IMR-90 (cell line): ENCODE results near the gene C3orf80. TPM values are rescaled to one million over a fixed set of nuclear protein-coding genes. Genes with fewer than 3 reads are reported as not detected.

Experiments
- ATAC-seq: fragments of 200-7000 bp; cut with Tn5 transposase; 2 replicates; pipeline ENCODE4 v1.9.1; 2020; ENCODE audit warnings: low read depth, mild to moderate bottlenecking, moderate library complexity
- BruUV-seq: library from RNA; stranded (reverse); fragments of 400-500 nt; replicated peaks from 2 replicates; lab custom pipeline; 2021; lab: Mats Ljungman, UMichigan
- CTCF ChIA-PET: fragments of 300-600 bp; formaldehyde crosslinking; extraction: SDS; loops from one replicate; lab custom pipeline; 2021; ENCODE audit warnings: antibody characterized with exemption; lab: Yijun Ruan, JAX
- POLR2A ChIA-PET: fragments of 300-600 bp; sonication (Branson Sonifier 250); formaldehyde crosslinking; loops from one replicate; lab custom pipeline; 2022; ENCODE audit warnings: antibody characterized with exemption; ENCODE audit not compliant: unreplicated experiment; lab: Charles Lee
- DNase-seq: peaks from one replicate; pipeline ENCODE4 v3.0.0; 2013
- H2AFZ ChIP-seq: replicated peaks from 2 replicates; pipeline ENCODE3; 2013; ENCODE audit warnings: low read length, mild to moderate bottlenecking; ENCODE audit not compliant: poor library complexity
- H2AK5ac ChIP-seq: 2 replicates; pipeline ENCODE4 v1.6.1; 2013; ENCODE audit warnings: low read depth, low read length, inconsistent platforms
- H2AK9ac ChIP-seq: replicated peaks from 2 replicates; pipeline ENCODE3; 2013; ENCODE audit warnings: mild to moderate bottlenecking, low read depth, low read length, moderate library complexity; ENCODE audit not compliant: poor library complexity
- H2BK120ac ChIP-seq: 2 replicates; pipeline ENCODE4 v1.6.1; 2013; ENCODE audit warnings: low read depth, low read length, inconsistent platforms
- H2BK15ac ChIP-seq: 3 replicates; pipeline ENCODE4 v1.6.1; 2013; ENCODE audit warnings: low read depth, low read length, inconsistent platforms
- H2BK20ac ChIP-seq: 2 replicates; pipeline ENCODE4 v1.6.1; 2013; ENCODE audit warnings: low read depth, mild to moderate bottlenecking, inconsistent platforms, low read length, moderate library complexity
- H2BK5ac ChIP-seq: 2 replicates; pipeline ENCODE4 v1.6.1; 2013; ENCODE audit warnings: mild to moderate bottlenecking, low read depth, low read length, inconsistent platforms; ENCODE audit not compliant: poor library complexity, severe bottlenecking
- H3K14ac ChIP-seq: replicated peaks from 2 replicates; pipeline ENCODE4 v1.6.1; 2013; ENCODE audit warnings: low read depth, low read length, inconsistent platforms
- H3K18ac ChIP-seq: 2 replicates; pipeline ENCODE4 v1.6.1; 2013; ENCODE audit warnings: low read depth, low read length, control low read depth
- H3K23ac ChIP-seq: 2 replicates; pipeline ENCODE4 v1.6.1; 2013; ENCODE audit warnings: low read depth, low read length, inconsistent platforms
- H3K27ac ChIP-seq: 2 replicates; pipeline ENCODE4 v1.5.1; 2013; ENCODE audit warnings: mild to moderate bottlenecking, control low read depth, low read length; ENCODE audit not compliant: insufficient read depth
- H3K27me3 ChIP-seq: 2 replicates; pipeline ENCODE4 v1.6.1; 2013; ENCODE audit warnings: low read length; ENCODE audit not compliant: control insufficient read depth, insufficient read depth
- H3K36me3 ChIP-seq: 2 replicates; pipeline ENCODE4 v1.6.1; 2013; ENCODE audit warnings: low read length, mixed read lengths; ENCODE audit not compliant: control insufficient read depth, insufficient read depth
- H3K4ac ChIP-seq: 2 replicates; pipeline ENCODE4 v1.6.1; 2013; ENCODE audit warnings: low read depth, low read length, inconsistent platforms
- H3K4me1 ChIP-seq: 2 replicates; pipeline ENCODE4 v1.6.1; 2013; ENCODE audit warnings: low read length, mixed read lengths; ENCODE audit not compliant: control insufficient read depth, insufficient read depth
- H3K4me2 ChIP-seq: 2 replicates; pipeline ENCODE4 v1.6.1; 2013; ENCODE audit warnings: low read depth, mild to moderate bottlenecking, control low read depth, low read length, moderate library complexity
- H3K4me3 ChIP-seq: 2 replicates; pipeline ENCODE4 v1.5.1; 2013; ENCODE audit warnings: low read depth, mild to moderate bottlenecking, control low read depth, low read length, moderate library complexity; ENCODE audit not compliant: insufficient read depth
- H3K56ac ChIP-seq: 2 replicates; pipeline ENCODE4 v1.6.1; 2013; ENCODE audit warnings: low read length, inconsistent platforms; ENCODE audit not compliant: insufficient read depth; ENCODE audit errors: extremely low read depth
- H3K79me1 ChIP-seq, 2 experiments: 2 replicates each; pipeline ENCODE4 v1.6.1; 2013; ENCODE audit warnings: low read length in 2 of 2, inconsistent platforms in 1 of 2, low read depth in 1 of 2
- H3K9ac ChIP-seq: 2 replicates; pipeline ENCODE4 v1.6.1; 2013; ENCODE audit warnings: low read depth, low read length, control low read depth
- H3K9me1 ChIP-seq: 2 replicates; pipeline ENCODE4 v1.6.1; 2013; ENCODE audit warnings: low read length, inconsistent platforms; ENCODE audit not compliant: insufficient read depth
- H3K9me3 ChIP-seq: 2 replicates; pipeline ENCODE4 v1.6.1; 2013; ENCODE audit warnings: low read length; ENCODE audit not compliant: control insufficient read depth, insufficient read depth
- H4K20me1 ChIP-seq: 2 replicates; pipeline ENCODE4 v1.6.1; 2013; ENCODE audit warnings: low read length, inconsistent platforms; ENCODE audit not compliant: insufficient read depth
- H4K5ac ChIP-seq: 2 replicates; pipeline ENCODE4 v1.6.1; 2013; ENCODE audit warnings: mild to moderate bottlenecking, low read depth, low read length, control low read depth
- H4K8ac ChIP-seq, 2 experiments: 2 replicates each; pipeline ENCODE4 v1.6.1; 2013; ENCODE audit warnings: low read depth in 2 of 2, low read length in 2 of 2, control low read depth in 1 of 2, inconsistent platforms in 1 of 2
- H4K91ac ChIP-seq: 2 replicates; pipeline ENCODE4 v1.6.1; 2013; ENCODE audit warnings: low read depth, low read length, inconsistent platforms; ENCODE audit not compliant: insufficient read depth
- CEBPB ChIP-seq: IDR thresholded peaks from 2 replicates; pipeline ENCODE4 v1.6.1; 2012; ENCODE audit warnings: low read depth, low read length, improper control_type of control experiment
- CHD1 ChIP-seq: IDR thresholded peaks from 2 replicates; pipeline ENCODE4 v1.6.1; 2012; ENCODE audit warnings: low read depth, low read length, improper control_type of control experiment
- MXI1 ChIP-seq: IDR thresholded peaks from 2 replicates; pipeline ENCODE4 v1.6.1; 2012; ENCODE audit warnings: low read depth, mild to moderate bottlenecking, low read length, moderate library complexity, borderline replicate concordance
- NFE2L2 ChIP-seq: fragments of 150-350 bp; IDR thresholded peaks from 2 replicates; pipeline ENCODE4 v1.6.1; 2016; ENCODE audit warnings: low read depth, mild to moderate bottlenecking, low read length
- WGBS, 2 experiments: methylation state at CpG; one replicate each; pipeline versions ENCODE4 v1.1.5 to v1.1.7; 2013; ENCODE audit warnings: missing lambda C conversion rate in 2 of 2; ENCODE audit not compliant: insufficient read length in 1 of 2; ENCODE audit errors: extremely low coverage in 2 of 2; 5-methylcytosine and 5-hydroxymethylcytosine counted together
- dilution Hi-C: fragments of 300-500 bp; cut with HindIII; formaldehyde crosslinking; loops from one replicate; pipeline ENCODE4 v1.14.3; 2018; ENCODE audit warnings: low sequenced_read_pairs; ENCODE audit not compliant: unreplicated experiment
- in situ Hi-C: fragments of 300-500 bp; cut with MboI; formaldehyde crosslinking; loops from 3 replicates; pipeline ENCODE4 v1.14.3; 2019; ENCODE audit warnings: low sequenced_read_pairs, inconsistent platforms, mixed read lengths
- intact Hi-C: fragments of 100-400 bp; cut with micrococcal nuclease; formaldehyde crosslinking; loops from 2 replicates; pipeline ENCODE4 v1.10.0; 2022
- polyA plus RNA-seq, 3 experiments: library from polyadenylated mRNA; depleted of rRNA; stranded (reverse); fragments of >200 nt; gene quantifications; 2 replicates each; pipeline ENCODE4 v1.2.3, GENCODE V29; 2012; ENCODE audit warnings: low replicate concordance in 1 of 3
- total RNA-seq: library from RNA; depleted of rRNA; stranded (reverse); fragments of >200 nt; gene quantifications from 2 replicates; pipeline ENCODE4 v1.2.3, GENCODE V29; 2012

C3orf80 gene
- total and polyA plus RNA-seq, 2 of the 4 experiments (the other 2 are of a cell fraction), result not detected

DNA sequence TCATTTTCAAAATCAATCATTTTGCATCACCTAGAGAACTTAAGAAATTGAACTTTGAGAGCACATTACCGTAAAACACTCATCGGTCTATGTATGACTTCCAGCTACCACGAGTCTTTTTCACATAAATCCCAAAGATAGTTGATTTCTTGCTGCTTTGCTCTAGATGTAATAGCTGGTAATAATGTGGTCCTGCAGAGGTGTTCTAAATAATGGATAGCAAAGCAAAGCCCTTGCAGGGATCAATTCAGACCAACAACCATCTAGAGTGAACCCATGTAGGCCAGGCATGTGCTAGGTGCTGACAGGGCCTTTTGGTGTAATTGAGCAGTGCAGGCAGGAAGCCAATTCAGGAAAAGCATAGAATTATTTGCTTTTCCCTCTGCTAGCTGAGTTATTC, 26.1 kb upstream of the C3orf80 start:
- H2BK5ac ChIP-seq, result no peak overlapping the region
- H3K27me3 ChIP-seq, result peaks cover 4% of the 10 kb centered on the region
- no peaks in the 10 kb centered on the region for H3K36me3 ChIP-seq
- no CpG with 5 or more reads among the region's 3 CpGs for WGBS, 2 experiments
- H4K8ac ChIP-seq, result no peak overlapping the region
- no peaks in the 10 kb centered on the region for H3K9me1 ChIP-seq
- H3K4ac ChIP-seq, result no peak overlapping the region
- no peak overlapping the region for H2BK120ac ChIP-seq
- ChIA-PET CTCF (no interaction called here), POLR2A (no interaction called here)
- H3K9me3 ChIP-seq, result no peaks in the 10 kb centered on the region
- no peak for TF ChIP-seq CEBPB
- no peak for TF ChIP-seq MXI1
- no peak for TF ChIP-seq NFE2L2
- no peak for TF ChIP-seq CHD1
- no peak overlapping the region for H3K23ac ChIP-seq
- ATAC-seq, result no peak
- no peak overlapping the region for H3K9ac ChIP-seq
- H3K56ac ChIP-seq, result no peak overlapping the region
- intact Hi-C loops (no loop called here), in situ Hi-C loops (no loop called here), dilution Hi-C loops (no loop called here)
- H3K27ac ChIP-seq, result no peak overlapping the region
- no peak for DNase-seq
- no TSS peak for BruUV-seq
- H2BK20ac ChIP-seq, result no peak overlapping the region
- H4K20me1 ChIP-seq, result no peaks in the 10 kb centered on the region
- H3K4me1 ChIP-seq, result no peaks in the 10 kb centered on the region
- no peak overlapping the region for H3K14ac ChIP-seq
- H2AK5ac ChIP-seq, result no peak overlapping the region
- no peaks in the 10 kb centered on the region for H3K79me1 ChIP-seq
- no peak overlapping the region for H3K4me3 ChIP-seq
- H2AFZ ChIP-seq, result no peak overlapping the region
- no peak overlapping the region for H4K91ac ChIP-seq
- no peak overlapping the region for H4K5ac ChIP-seq
- no peak overlapping the region for H3K18ac ChIP-seq
- H2BK15ac ChIP-seq, result no peak overlapping the region
- H3K4me2 ChIP-seq, result no peak overlapping the region
- H2AK9ac ChIP-seq, result no peak overlapping the region
